NT2/D1 (cell line): ENCODE data around the gene PALM.
A peak's percentile ranks its signal among the peaks of the same experiment; 100 is the strongest.

Source experiments
- DNase-seq: peaks from one replicate; pipeline ENCODE4 v3.0.0-alpha.2; 2011; ENCODE audit warnings: low read depth, low spot score
- H3K27me3 ChIP-seq: 2 replicates; pipeline ENCODE4 v1.6.0; 2011; ENCODE audit warnings: mild to moderate bottlenecking; ENCODE audit not compliant: insufficient read length, insufficient read depth
- H3K36me3 ChIP-seq: 2 replicates; pipeline ENCODE4 v1.6.1; 2011; ENCODE audit warnings: mild to moderate bottlenecking, low read length, mixed read lengths; ENCODE audit not compliant: insufficient read depth, insufficient read length
- H3K4me1 ChIP-seq: 2 replicates; pipeline ENCODE4 v1.5.1; 2011; ENCODE audit not compliant: insufficient read depth, insufficient read length
- H3K4me3 ChIP-seq: 2 replicates; pipeline ENCODE4 v1.5.1; 2011; ENCODE audit warnings: low read depth; ENCODE audit not compliant: insufficient read length
- H3K9ac ChIP-seq: 2 replicates; pipeline ENCODE4 v1.6.0; 2011; ENCODE audit warnings: low read depth; ENCODE audit not compliant: insufficient read length
- H3K9me3 ChIP-seq: 2 replicates; pipeline ENCODE4 v1.5.1; 2011; ENCODE audit warnings: mild to moderate bottlenecking, low read length; ENCODE audit not compliant: insufficient read depth
- SUZ12 ChIP-seq: IDR thresholded peaks from 2 replicates; pipeline ENCODE4 v1.6.1; 2011; ENCODE audit not compliant: insufficient read length, insufficient read depth; ENCODE audit errors: extremely low read depth
- YY1 ChIP-seq: IDR thresholded peaks from 2 replicates; pipeline ENCODE4 v1.6.1; 2011; ENCODE audit not compliant: insufficient read length, insufficient read depth
- ZNF274 ChIP-seq: IDR thresholded peaks from 2 replicates; pipeline ENCODE4 v1.6.1; 2011; ENCODE audit warnings: mild to moderate bottlenecking, low read depth, low read length

PALM gene

DNA sequence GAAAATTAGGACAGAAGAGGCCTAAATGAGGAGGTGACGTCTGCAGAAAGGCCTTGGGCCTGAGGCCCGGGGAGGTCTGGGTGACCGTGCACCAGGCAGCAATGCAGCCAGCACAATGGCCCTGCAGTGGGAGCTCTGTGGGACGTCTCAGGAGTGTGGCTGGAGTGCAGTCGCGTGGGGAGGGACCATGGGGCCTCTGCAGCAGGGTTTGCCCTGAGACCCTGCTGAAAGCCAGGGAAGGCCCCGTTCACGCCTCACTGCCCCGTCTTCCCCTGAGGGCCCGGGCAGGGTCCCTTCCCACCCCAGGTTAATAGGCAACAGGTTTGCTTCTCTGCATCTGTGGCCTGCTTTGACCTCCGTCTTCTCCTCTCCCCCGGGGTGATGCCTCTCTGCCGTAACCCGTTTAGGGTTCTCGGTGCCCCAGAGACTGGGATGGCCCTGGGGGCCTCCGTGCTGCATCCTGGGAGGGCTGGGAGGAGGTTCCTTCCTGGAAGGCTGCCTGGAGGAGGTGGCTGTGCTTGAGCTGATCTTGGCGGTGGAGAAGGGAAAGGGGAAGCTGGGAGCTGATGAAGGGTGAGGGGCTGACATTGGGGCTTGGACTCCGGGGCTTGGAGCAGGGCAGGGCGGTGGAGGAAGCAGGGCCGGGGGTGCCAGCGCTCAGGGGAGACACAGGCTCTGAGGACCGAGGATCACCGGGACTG is 9.7 kb downstream of the PALM start:
- Histone ChIP-seq H3K4me3 (no peak overlapping the region), H3K36me3 (peaks cover 4% of the 10 kb centered on the region), H3K9me3 (no peaks in the 10 kb centered on the region), H3K27me3 (no peaks in the 10 kb centered on the region), H3K9ac (peak overlapping the region; percentile 36), H3K4me1 (peaks cover 17% of the 10 kb centered on the region)
- no peak for TF ChIP-seq YY1
- TF ChIP-seq ZNF274 = no peak
- no peak for TF ChIP-seq SUZ12
- DNase-seq = no peak

- peaks cover 4% of the 10 kb centered on the region for H3K36me3 ChIP-seq
- H3K4me1 ChIP-seq = peaks cover 17% of the 10 kb centered on the region
- no peaks in the 10 kb centered on the region for H3K9me3 ChIP-seq
- H3K9ac ChIP-seq = peak overlapping the region; percentile 10
- no peaks in the 10 kb centered on the region for H3K27me3 ChIP-seq
- H3K4me3 ChIP-seq = no peak overlapping the region
- no peak for DNase-seq
- TF ChIP-seq YY1 (no peak), SUZ12 (no peak), ZNF274 (no peak)
Observed at GRCh38 chr19:718991-719512, 10.3 kb downstream of the PALM start.

GRCh38 chr19:719636-720344 is 11.1 kb downstream of the PALM start:
- Histone ChIP-seq H3K27me3 (no peaks in the 10 kb centered on the region), H3K36me3 (peaks cover 4% of the 10 kb centered on the region), H3K4me1 (peaks cover 17% of the 10 kb centered on the region), H3K9ac (no peak overlapping the region), H3K9me3 (no peaks in the 10 kb centered on the region), H3K4me3 (no peak overlapping the region)
- no peak for TF ChIP-seq YY1
- no peak for TF ChIP-seq SUZ12
- TF ChIP-seq ZNF274 = no peak
- DNase-seq = no peak

DNA sequence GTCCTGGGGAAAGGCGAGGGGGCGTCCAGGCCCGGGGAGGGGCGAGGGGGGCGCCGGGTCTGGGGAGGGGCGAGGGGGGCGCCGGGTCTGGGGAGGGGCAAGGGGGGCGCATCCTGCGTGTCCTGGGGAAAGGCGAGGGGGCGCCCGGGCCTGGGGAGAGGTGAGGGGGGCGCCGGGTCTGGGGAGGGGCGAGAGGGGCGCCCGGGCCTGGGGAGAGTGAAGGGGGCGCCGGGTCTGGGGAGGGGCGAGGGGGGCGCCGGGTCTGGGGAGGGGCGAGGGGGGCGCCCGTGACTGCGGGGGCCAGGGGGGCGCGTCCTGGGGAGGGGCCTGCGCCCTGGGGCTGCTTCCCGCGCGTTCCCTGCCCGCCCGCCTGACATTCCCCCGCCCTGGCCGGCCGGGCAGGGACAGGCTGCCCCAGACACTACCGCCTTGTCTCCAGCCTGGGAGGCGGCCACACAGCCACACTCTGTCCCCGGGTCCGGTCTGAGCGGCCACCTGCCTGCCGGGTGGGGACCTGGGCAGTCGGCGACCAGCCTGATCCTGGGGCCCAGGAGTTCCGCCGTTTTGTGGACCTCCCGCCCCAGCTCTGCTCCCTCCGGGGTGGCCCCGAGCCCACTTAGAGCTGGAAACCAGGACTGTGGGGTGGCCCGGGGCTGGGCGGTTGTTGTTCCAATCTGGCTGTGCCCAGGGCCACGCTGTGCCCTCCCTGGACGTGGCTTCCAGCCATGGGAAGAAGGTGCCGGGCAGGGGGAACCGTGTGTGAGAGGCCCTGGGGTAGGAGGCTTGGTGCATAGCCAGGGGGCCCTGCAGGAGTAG is 11.8 kb downstream of the PALM start:
- Histone ChIP-seq H3K36me3 (no peaks in the 10 kb centered on the region), H3K9me3 (no peaks in the 10 kb centered on the region), H3K4me3 (no peak overlapping the region), H3K4me1 (peaks cover 17% of the 10 kb centered on the region), H3K9ac (no peak overlapping the region), H3K27me3 (no peaks in the 10 kb centered on the region)
- no peak for DNase-seq
- TF ChIP-seq YY1 (no peak), SUZ12 (no peak), ZNF274 (no peak)

- no peak for DNase-seq
- no peak for TF ChIP-seq ZNF274
- no peak for TF ChIP-seq SUZ12
- TF ChIP-seq YY1 = no peak
- no peaks in the 10 kb centered on the region for H3K27me3 ChIP-seq
- peaks cover 14% of the 10 kb centered on the region for H3K36me3 ChIP-seq
- peaks cover 8% of the 10 kb centered on the region for H3K4me1 ChIP-seq
- no peaks in the 10 kb centered on the region for H3K9me3 ChIP-seq
- no peak overlapping the region for H3K4me3 ChIP-seq
- no peak overlapping the region for H3K9ac ChIP-seq
Observed at GRCh38 chr19:722553-723101, 13.9 kb downstream of the PALM start.

DNA sequence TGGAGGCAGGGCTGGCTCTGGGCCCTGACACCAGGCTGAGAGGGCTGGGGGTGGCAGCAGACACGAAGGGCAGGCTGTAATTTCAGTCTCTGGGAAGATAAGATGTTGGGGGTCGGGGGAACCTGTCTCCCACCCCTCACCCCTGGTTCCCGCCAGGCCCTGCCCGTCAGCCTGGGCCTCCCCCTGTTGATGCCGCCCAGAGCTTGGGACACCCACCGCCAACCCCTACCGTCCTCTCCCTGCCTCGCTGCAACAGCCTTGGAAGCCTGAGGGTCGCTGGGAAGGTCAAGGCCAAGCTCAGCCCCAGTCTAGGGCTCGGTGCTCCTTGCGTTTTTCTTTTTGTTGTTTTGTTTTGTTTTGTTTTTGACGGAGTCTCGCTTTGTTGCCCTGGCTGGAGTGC is 14.5 kb downstream of the PALM start:
- Histone ChIP-seq H3K36me3 (peaks cover 20% of the 10 kb centered on the region), H3K4me1 (peaks cover 5% of the 10 kb centered on the region), H3K9me3 (no peaks in the 10 kb centered on the region), H3K9ac (no peak overlapping the region), H3K27me3 (no peaks in the 10 kb centered on the region), H3K4me3 (no peak overlapping the region)
- DNase-seq = no peak
- TF ChIP-seq SUZ12 = no peak
